ENCODE data around the gene UBA3. TPM values are rescaled to one million over a fixed set of nuclear protein-coding genes. Genes with fewer than 3 reads are reported as not detected.

Gene UBA3
- total RNA-seq, 1 donor from 2014 or later, result 48.3 TPM

DNA sequence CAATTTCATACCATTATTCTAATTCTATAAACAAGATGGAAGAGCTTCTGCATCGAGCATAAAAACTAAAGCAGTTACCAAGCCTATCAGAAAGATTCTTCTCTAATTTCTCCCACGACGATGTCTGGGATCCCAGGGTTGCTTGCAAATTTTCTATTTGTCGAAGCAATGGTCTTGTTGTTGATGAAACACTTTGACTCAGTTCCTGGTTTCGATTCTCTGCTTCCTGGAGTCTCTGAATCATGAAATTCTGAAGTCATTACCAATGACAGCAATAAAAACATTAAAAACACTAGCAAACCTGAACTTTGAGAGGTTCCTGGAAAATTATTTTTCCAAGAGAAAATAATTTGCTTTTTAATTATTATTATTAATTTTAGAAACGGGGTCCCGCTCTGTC, 46.7 kb downstream of the UBA3 start:
- intact Hi-C loops (cut with DNase I), result no loop called here
- peak in 1 of 2 donors; percentile 43 for ATAC-seq

DNA sequence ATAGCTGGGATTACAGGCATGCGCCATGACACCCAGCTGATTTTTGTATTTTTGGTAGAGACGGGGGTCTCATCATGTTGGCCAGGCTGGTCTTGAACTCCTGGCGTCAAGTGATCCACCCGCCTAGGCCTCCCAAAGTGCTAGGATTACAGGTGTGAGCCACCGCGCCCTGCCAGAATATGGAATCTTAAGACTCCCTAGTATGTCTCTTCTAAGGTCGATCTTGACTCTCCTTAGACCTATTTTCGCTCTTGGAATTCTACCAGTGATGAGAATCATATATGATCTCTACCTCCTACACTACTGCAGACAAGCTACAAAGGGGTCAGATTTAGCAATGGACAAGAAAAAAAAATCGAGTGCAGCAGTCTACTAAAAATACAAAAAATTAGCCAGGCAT, 47.4 kb downstream of the UBA3 start:
- DNase-seq (no peak), ATAC-seq (no peak)
- TF ChIP-seq, protein P1, sequence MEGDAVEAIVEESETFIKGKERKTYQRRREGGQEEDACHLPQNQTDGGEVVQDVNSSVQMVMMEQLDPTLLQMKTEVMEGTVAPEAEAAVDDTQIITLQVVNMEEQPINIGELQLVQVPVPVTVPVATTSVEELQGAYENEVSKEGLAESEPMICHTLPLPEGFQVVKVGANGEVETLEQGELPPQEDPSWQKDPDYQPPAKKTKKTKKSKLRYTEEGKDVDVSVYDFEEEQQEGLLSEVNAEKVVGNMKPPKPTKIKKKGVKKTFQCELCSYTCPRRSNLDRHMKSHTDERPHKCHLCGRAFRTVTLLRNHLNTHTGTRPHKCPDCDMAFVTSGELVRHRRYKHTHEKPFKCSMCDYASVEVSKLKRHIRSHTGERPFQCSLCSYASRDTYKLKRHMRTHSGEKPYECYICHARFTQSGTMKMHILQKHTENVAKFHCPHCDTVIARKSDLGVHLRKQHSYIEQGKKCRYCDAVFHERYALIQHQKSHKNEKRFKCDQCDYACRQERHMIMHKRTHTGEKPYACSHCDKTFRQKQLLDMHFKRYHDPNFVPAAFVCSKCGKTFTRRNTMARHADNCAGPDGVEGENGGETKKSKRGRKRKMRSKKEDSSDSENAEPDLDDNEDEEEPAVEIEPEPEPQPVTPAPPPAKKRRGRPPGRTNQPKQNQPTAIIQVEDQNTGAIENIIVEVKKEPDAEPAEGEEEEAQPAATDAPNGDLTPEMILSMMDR (IDR thresholded peaks at IDR 0.05), result no peak
- no peak overlapping the region for H3K27ac ChIP-seq
- peaks cover 100% of the 10 kb centered on the region for H3K36me3 ChIP-seq
- no peaks in the 10 kb centered on the region for H3K4me1 ChIP-seq
- no peaks in the 10 kb centered on the region for H3K9me3 ChIP-seq
- intact Hi-C loops (cut with DNase I), result no loop called here
- no peak overlapping the region for H3K4me3 ChIP-seq
- no peaks in the 10 kb centered on the region for H3K27me3 ChIP-seq (ENCODE audit: low read depth)

More for the DNA sequence above, 46.7 kb downstream of the UBA3 start:
- Histone ChIP-seq H3K4me3 (no peak overlapping the region), H3K9me3 (no peaks in the 10 kb centered on the region), H3K4me1 (no peaks in the 10 kb centered on the region), H3K27ac (no peak overlapping the region), H3K36me3 (peaks cover 100% of the 10 kb centered on the region), H3K27me3 (ENCODE audit: low read depth) (no peaks in the 10 kb centered on the region)
- TF ChIP-seq, protein P1 (IDR thresholded peaks at IDR 0.05), result no peak
- no peak for DNase-seq

DNA sequence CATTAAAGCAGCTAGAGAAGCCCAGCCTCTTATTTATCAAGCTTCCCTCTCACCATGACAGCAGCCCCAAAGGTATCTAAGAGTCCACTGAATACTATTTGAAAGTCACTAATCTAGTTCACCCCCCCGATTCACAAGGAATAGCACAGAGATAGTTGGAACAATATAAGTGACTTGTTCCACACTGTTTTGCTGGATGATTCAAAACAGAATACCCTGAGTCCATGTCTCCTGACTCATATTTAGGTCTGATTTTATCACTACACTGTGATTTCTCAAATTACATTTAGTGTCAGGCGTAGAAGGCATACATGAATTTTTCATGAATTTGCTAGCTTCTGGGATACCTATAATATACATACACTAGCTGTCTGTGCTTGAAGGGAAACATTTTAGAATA, 48.0 kb downstream of the UBA3 start:
- Histone ChIP-seq H3K4me3 (no peak overlapping the region), H3K27me3 (ENCODE audit: low read depth) (no peaks in the 10 kb centered on the region), H3K36me3 (peaks cover 100% of the 10 kb centered on the region), H3K4me1 (no peaks in the 10 kb centered on the region), H3K9me3 (no peaks in the 10 kb centered on the region), H3K27ac (no peak overlapping the region)
- ATAC-seq (no peak), DNase-seq (no peak)
- intact Hi-C loops (cut with DNase I), result no loop called here
- TF ChIP-seq, protein P1 (IDR thresholded peaks at IDR 0.05), result no peak

DNA sequence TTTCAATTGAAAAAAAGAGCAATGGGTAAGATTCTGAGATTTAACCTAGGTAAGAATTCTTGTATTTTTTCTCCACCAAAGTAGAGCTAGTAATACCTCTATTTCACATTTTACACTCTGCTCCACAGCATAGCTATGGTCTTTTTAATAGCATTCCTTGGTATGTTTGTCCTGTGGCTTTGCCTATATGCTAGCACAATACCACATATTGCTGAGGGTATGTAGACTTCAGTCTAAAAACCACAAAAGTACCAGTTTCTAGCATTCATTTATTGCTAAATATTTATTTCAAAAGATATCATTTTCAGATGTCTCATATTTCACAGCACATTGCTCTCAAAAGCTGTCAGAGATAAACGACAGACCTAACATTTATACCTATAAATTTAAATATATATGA, 48.5 kb downstream of the UBA3 start:
- intact Hi-C loops (cut with DNase I), result no loop called here
- H3K27me3 ChIP-seq (ENCODE audit: low read depth), result no peaks in the 10 kb centered on the region
- peaks cover 100% of the 10 kb centered on the region for H3K36me3 ChIP-seq
- H3K9me3 ChIP-seq, result no peaks in the 10 kb centered on the region
- no peak for ATAC-seq
- no peak for DNase-seq
- TF ChIP-seq, protein P1 (IDR thresholded peaks at IDR 0.05), result no peak
- no peak overlapping the region for H3K4me3 ChIP-seq
- no peaks in the 10 kb centered on the region for H3K4me1 ChIP-seq
- no peak overlapping the region for H3K27ac ChIP-seq

DNA sequence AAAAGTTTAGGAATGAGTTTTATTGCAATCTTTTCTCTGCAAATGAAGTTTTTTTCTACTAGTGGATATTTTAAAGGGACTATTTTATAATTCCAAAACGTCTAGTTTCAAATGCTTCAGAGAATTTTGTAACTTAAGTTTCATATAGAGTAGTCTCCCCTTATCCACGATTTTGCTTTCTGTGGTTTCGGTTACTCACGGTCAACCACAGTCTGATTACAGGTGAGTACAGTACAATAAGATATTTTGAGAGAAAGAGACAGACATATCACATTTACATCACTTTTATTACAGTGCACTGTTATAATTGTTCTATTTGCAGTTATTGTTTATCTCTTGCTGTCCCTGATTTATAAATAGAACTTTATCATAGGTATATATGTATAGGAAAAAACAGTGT, 59.3 kb downstream of the UBA3 start:
- Histone ChIP-seq H3K36me3 (peaks cover 53% of the 10 kb centered on the region), H3K9me3 (no peaks in the 10 kb centered on the region), H3K4me3 (no peak overlapping the region), H3K4me1 (no peaks in the 10 kb centered on the region), H3K27ac (no peak overlapping the region), H3K27me3 (ENCODE audit: low read depth) (no peaks in the 10 kb centered on the region)
- intact Hi-C loops (cut with DNase I), result no loop called here
- ATAC-seq (no peak), DNase-seq (no peak)
- TF ChIP-seq, protein P1 (IDR thresholded peaks at IDR 0.05), result no peak

DNA sequence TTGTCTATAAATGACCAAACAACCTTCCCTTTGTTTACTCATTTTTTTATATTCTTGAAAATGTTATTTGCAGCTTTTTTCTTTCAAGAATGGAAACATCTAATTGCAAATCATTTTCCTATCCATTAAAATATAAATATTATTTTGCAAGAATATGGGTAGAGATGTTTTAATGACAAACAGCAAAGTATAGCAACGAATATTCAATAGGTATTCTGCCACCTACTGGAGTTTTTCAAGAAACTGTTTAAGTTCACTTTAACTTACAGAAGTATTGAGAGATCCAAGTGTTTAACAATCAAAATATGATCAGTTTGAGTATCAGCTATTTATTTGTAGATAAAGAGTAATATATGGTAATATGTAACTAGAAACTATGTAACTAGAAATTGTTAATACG, 59.7 kb downstream of the UBA3 start:
- TF ChIP-seq, protein P1 (IDR thresholded peaks at IDR 0.05), result peak; percentile 32
- DNase-seq (no peak), ATAC-seq (no peak)
- Histone ChIP-seq H3K27ac (no peak overlapping the region), H3K4me1 (no peaks in the 10 kb centered on the region), H3K4me3 (no peak overlapping the region), H3K27me3 (ENCODE audit: low read depth) (no peaks in the 10 kb centered on the region), H3K9me3 (no peaks in the 10 kb centered on the region), H3K36me3 (peaks cover 49% of the 10 kb centered on the region)
- intact Hi-C loops (cut with DNase I), result no loop called here
